ENCODE measurements around the gene HTR3C.

Gene HTR3C

DNA sequence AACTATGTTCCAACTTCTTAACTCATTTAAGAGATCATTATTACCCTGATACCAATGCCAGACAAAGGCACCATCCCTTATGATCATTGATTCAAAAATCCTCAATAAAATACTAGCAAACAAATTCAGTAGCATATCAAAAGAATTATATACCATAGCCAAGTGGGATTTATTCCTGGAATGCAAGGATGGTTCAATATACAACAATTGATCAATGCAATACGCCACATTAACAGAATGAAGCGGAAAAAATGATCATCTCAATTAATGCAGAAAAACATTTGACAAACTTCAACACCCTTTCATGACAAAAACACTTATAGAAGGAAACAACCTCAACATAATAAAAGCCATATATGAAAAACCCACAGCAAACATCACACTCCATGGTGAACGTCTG lies 39.4 kb downstream of the HTR3C start:
- DNase-seq (ENCODE audit: low spot score in 2 of 2) (no peak), ATAC-seq (ENCODE audit: low read depth) (no peak)
- H3K4me3 Mint-ChIP-seq, result no peak overlapping the region
- H3K4me1 Mint-ChIP-seq, result peaks cover 7% of the 10 kb centered on the region
- peaks cover 5% of the 10 kb centered on the region for H3K36me3 Mint-ChIP-seq
- peaks cover 6% of the 10 kb centered on the region for H3K9me3 Mint-ChIP-seq
- peaks cover 4% of the 10 kb centered on the region for H3K27me3 Mint-ChIP-seq
- H3K27ac Mint-ChIP-seq, result no peak overlapping the region

DNA sequence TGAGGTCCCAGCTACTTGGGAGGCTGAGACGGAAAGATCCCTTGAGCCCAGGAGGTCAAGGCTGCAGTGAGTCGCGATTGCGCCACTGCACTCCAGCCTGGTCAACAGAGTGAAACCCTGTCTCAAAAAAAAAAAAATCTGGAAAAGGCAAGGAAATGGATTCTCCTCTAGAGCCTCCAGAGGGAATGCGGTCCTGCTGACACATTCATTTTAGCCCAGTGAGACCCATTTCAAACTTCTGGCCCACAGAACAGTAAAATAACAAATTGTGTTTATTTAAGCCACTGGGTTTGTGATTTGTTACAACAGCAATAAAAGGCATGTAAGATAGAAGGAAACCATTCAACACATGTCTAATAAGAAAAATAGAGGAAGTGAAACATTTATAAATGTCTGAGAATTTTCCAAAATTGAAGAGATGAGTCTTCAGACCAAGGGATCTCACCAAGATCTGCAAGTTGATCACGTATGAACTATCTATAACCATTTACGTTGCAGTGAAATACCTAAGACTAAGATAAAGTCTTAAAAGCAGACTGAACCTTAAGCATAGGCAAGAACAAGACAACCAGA lies 44.0 kb downstream of the HTR3C start, which contains the start of gene HTR3E:
TSS of gene HTR3E (plus strand) at position 254 of the 573 bp plus-strand sequence. CDS start 466 bp downstream, outside the sequence.
- ATAC-seq (ENCODE audit: low read depth), result no peak
- H3K9me3 Mint-ChIP-seq, result peaks cover 1% of the 10 kb centered on the region
- no peak within 1 kb of the TSS for H3K27ac Mint-ChIP-seq
- H3K27me3 Mint-ChIP-seq, result peaks cover 5% of the 10 kb centered on the region
- DNase-seq (ENCODE audit: low spot score in 2 of 2), result no peak
- peaks cover 7% of the 10 kb centered on the region for H3K4me1 Mint-ChIP-seq
- no peak within 1 kb of the TSS for H3K4me3 Mint-ChIP-seq
- H3K36me3 Mint-ChIP-seq, result peaks cover 2% of the 10 kb centered on the region

DNA sequence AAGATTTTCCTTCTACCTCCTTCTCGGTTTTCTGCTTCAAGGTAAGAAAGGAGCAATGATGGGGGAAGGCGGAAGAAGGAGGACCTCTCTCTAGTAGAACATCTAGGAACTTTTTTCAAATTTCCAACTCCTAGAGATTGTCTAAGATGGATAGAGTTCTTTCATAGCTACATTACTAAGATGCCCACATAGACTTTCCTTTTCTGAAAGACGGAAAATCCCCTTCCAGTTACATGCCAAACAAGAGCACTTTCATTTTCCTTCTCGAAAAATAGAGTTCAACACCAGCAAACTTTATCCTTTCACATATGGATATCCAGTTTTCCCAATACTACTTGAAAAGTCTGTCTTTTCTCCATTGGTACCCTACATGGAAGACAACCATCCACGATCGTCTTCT lies 44.7 kb downstream of the HTR3C start:
- Mint-ChIP-seq H3K9me3 (peaks cover 1% of the 10 kb centered on the region), H3K27me3 (peaks cover 5% of the 10 kb centered on the region), H3K27ac (no peak overlapping the region), H3K36me3 (peaks cover 2% of the 10 kb centered on the region), H3K4me3 (no peak overlapping the region), H3K4me1 (peaks cover 7% of the 10 kb centered on the region)
- ATAC-seq (ENCODE audit: low read depth), result no peak
- DNase-seq (ENCODE audit: low spot score in 2 of 2), result no peak

DNA sequence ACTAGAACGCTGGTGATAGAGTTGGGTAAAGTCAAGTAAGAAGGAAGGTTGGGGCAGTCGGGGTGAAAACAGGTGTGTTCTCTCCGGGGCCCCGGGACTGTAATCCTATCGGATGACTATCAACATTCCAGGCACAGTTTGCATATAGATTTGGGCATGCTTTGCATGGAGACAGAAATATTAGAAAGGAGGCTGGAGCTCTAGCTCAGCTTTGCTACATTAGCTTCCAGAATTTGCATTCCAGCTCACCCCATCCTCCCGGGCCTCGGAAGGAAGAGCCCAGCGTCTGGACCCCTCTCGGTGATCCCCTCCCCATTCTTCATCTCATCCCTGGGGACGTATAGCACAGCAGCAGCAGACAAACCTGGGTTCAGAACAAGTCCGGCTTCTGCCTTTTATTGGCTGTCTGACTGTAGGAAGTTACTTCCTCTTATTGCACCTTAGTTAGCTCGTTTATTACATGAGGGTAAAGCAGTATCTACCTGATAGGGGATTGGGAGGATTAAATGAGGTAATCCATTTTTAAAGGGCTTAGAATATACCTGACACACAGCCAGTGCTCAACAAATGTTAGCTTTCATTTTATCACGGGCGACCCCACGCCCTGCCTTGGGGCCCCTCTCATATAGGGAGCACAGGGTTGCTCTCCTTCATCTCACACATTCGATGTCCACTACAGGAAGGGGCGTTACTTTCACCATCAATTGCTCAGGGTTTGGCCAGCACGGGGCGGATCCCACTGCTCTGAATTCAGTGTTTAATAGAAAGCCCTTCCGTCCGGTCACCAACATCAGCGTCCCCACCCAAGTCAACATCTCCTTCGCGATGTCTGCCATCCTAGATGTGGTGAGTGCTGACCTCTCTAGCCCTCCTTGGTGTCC lies 47.2 kb downstream of the HTR3C start:
- no peak overlapping the region for H3K4me3 Mint-ChIP-seq
- DNase-seq (ENCODE audit: low spot score in 2 of 2) (no peak), ATAC-seq (ENCODE audit: low read depth) (no peak)
- no peaks in the 10 kb centered on the region for H3K9me3 Mint-ChIP-seq
- H3K27me3 Mint-ChIP-seq, result peaks cover 4% of the 10 kb centered on the region
- peaks cover 7% of the 10 kb centered on the region for H3K4me1 Mint-ChIP-seq
- no peaks in the 10 kb centered on the region for H3K36me3 Mint-ChIP-seq
- H3K27ac Mint-ChIP-seq, result no peak overlapping the region
